Stimulated activated CD4-positive, alpha-beta T cell treated with anti-CD3 and anti-CD28 coated beads, Interleukin-12 subunit alpha, Interleukin-12 subunit beta, amount 100 ng/mL, for 4 hours (primary cell): ENCODE data around the gene BUD23.
"Not testable (repeated sequence)": the region's sequence is repeated elsewhere in the genome, so short reads cannot be mapped to it uniquely, and the experiment has no call there.

Experiments used
- DNase-seq: peaks from one replicate; pipeline ENCODE4 v3.0.0-alpha.2; 2020

BUD23 gene, protein sequence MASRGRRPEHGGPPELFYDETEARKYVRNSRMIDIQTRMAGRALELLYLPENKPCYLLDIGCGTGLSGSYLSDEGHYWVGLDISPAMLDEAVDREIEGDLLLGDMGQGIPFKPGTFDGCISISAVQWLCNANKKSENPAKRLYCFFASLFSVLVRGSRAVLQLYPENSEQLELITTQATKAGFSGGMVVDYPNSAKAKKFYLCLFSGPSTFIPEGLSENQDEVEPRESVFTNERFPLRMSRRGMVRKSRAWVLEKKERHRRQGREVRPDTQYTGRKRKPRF

GRCh38 chr7:73683056-73683787, at the start of gene BUD23, which contains the start of gene DNAJC30:
BUD23 (plus strand) TSS chr7:73683597; CDS start chr7:73683626, 29 bp downstream.
DNAJC30 (minus strand) TSS chr7:73683453; CDS start chr7:73683423, 30 bp downstream.
- peak; percentile 98 for DNase-seq

GRCh38 chr7:73633844-73634243, 49.6 kb upstream of the BUD23 start:
- DNase-seq = no peak

DNA sequence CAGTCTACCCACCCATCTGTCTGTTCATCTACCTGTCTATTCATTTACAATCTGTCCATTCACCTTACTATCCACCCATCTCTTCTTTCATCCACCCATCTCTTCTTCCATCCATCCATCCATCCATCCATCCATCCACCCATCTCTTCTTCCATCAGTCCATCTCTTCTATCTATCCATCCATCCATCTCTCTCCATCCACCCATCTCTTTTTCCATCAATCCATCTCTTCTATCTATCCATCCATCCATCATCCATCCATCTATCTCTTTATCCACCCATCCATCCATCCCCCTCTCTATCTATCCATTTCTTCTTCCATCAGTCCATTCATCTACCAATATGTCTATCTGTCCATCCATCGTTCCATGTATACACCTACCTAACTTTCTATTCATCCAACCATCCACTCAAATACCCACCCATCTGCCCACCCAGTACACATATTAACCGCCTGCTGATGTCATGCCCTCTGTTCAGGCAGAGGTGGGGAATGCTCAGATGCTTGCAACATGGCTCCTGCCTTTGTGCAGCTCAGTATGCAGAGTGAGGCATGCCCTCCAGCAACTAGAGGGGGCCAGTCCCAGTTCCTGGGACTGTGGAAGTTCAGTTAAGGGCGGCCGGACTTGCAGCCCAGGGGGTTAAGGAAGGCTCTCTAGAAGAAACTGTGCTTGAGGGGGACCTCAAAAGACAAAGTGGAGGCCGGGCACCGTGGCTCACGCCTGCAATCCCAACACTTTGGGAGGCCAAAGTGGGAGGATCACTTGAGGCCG, 47.8 kb upstream of the BUD23 start:
- no peak for DNase-seq

GRCh38 chr7:73638911-73639310, 44.5 kb upstream of the BUD23 start:
- DNase-seq = no peak

DNA sequence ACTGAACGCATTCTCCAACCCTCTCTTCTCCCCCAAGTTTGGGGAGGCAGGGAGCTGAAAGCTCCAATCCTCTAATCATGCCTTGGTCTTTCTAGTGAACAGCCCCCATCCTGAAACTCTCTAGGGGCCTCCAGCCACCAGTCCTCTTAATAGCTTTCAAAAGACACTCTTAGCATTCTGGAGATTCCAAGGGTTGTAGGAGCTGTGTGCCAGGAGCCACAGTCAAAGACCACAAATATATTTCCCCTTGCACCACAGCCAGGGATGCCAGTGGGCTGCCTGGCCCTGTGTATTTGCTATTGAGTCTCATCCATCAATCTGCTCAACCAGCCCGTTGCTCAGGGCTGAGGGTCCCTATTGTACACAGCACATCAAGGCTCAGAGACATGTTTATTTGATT, 40.6 kb upstream of the BUD23 start:
- DNase-seq = no peak

- no peak for DNase-seq
Measured at GRCh38 chr7:73644688-73645286, 38.6 kb upstream of the BUD23 start.

- no peak for DNase-seq
Measured at GRCh38 chr7:73645643-73646174, 37.7 kb upstream of the BUD23 start.

- no peak for DNase-seq
Measured at GRCh38 chr7:73646785-73647724, 36.3 kb upstream of the BUD23 start.

DNA sequence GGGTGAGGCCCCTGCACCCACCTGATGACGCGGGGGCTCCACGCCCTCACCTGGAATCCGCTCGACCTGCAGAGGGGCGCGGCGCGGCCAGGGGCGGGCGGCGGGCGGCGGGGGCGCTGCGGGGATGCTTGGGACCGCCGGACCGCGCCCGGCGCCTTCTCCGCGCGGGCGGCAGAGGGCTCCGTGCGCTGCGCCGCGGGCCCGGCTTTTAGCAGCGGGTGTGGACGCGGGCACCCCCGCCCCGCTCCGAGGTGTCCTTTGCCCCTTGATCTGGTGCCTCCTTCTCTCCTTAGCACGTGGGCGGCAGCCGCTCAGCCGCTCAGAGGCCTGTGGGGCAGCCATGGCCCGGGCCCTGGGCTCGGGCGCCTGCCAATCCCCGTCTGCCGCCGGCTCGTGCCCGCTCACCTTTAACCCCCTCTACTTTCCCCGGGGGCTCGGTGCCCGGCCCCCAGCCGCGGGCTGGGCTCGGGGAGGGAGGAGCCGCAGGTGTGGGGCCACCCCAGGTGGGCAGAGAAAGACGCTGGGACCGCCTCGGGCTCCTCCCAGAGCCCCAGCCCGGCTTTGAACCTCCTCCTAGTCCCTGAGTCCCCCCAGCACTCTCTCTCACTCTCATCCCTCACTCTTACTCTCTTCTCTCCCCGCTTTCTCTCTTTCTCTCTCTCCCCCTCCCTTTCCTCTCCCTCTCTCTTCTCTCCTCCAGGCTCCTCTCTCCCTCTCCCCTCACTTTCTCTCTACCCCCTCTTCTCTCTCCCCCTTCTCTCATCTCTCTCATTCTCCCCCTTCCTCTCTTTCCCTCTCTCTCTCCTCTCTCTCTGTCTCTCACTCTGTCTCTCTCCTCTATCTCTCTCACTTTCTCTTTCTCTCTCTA, 35.4 kb upstream of the BUD23 start:
- DNase-seq = peak; percentile 25

DNA sequence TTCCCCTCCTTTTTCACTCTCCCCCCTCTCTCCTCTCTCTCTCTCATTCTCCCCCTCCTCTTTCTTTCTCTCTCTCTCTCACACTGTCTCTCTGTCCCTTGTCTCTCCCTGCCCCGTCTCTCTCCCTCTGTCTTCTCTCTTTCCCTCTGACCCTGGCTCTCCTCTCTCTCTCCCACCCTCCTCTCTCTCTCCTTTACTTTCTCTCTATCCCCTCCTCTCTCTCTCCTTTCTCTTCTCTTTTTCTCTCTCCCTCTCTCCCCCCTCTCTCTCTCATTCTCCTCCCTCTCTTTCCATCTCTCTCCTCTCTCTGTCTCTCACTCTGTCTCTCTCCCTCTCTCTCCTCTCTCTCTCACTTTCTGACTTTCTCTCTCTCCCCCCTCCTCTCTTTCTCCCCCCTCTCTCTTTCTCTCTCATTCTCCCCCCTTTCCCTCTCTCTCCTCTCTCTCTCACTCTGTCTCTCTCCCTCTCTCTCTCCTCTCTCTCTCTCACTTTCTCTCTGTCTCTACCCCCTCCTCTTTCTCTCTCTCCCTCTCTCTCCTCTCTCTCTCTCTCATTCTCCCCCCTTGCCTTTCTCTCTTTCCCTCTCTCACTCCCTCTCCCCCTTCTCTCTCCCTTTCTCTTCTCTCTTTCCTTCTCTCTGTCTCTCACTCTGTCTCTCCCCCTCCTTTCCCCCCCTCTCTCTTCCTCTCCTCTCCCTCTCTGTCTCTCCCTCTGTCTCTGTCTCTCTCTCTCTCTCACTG, 34.6 kb upstream of the BUD23 start:
- no peak for DNase-seq

- DNase-seq = no peak
Measured at GRCh38 chr7:73649576-73649975, 33.8 kb upstream of the BUD23 start.

DNA sequence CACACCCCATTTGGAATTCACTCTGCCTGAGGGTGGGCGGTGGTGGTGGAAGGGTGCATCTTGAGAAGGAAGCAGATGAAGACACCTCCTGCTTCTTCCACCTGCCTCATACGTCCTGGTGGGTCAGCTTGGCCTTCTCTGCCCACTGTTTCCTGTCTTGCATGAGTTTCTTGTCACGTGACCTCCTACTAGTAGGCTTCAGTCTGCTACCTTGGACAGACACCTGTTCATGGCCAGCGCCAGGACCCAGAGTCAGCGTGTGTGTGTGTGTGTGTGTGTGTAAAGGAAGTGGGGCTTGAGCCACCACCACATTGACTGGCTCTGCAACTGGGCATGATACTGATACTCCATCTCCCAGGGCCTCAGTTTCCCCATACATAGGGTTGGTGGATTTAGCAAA, 32.9 kb upstream of the BUD23 start:
- DNase-seq = no peak

- DNase-seq = no peak
Measured at GRCh38 chr7:73652541-73652949, 30.9 kb upstream of the BUD23 start.

DNA sequence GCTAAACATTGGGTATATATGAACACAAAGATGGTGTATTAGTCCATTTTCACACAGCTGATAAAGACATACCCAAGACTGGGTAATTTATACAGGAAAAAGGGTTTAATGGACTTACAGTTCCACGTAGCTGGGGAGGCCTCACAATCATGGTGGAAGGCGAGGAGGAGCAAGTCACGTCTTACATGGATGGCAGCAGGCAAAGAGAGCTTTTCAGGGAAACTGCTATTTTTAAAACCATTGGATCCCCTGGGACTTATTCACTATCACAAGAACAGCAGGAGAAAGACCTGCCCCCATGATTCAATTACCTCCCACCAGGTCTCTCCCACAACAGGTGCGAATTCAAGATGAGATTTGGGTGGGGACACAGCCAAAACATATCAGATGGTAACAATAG, 28.1 kb upstream of the BUD23 start:
- DNase-seq = not testable (repeated sequence)

GRCh38 chr7:73659983-73660382, 23.4 kb upstream of the BUD23 start:
- DNase-seq = no peak

GRCh38 chr7:73660594-73660993, 22.8 kb upstream of the BUD23 start:
- not testable (repeated sequence) for DNase-seq

- no peak for DNase-seq
Measured at GRCh38 chr7:73663033-73663432, 20.4 kb upstream of the BUD23 start.

GRCh38 chr7:73667344-73668102, 15.9 kb upstream of the BUD23 start, which contains the start of gene VPS37D:
VPS37D (plus strand) TSS chr7:73667831; CDS start chr7:73667959, 128 bp downstream.
- DNase-seq = peak; percentile 95
